ENCODE data around the gene FAM110D. TPM values are rescaled to one million over a fixed set of nuclear protein-coding genes. Genes with fewer than 3 reads are reported as not detected.

The FAM110D gene
- total and polyA plus RNA-seq, 2 of the 8 experiments (the other 6 are each of a cell fraction or from before 2014, with no cell fraction given) = 0.21 to 0.48 TPM

GRCh38 chr1:26210147-26210870 lies 51.4 kb downstream of the FAM110D start (continued):
- TF ChIP-seq RXRA (IDR thresholded peaks at IDR 0.05; ENCODE audit: insufficient read depth, low read depth, low read length) (no peak), SP2 (IDR thresholded peaks at IDR 0.05; ENCODE audit: low read length) (no peak), KDM5A (IDR thresholded peaks at IDR 0.05; ENCODE audit: low read length) (no peak), EP300 (IDR thresholded peaks at IDR 0.05; ENCODE audit: borderline replicate concordance in 1 of 2, low read depth in 2 of 2, low read length in 2 of 2) (no peak), MAX (IDR thresholded peaks at IDR 0.05) (no peak), TBP (IDR thresholded peaks at IDR 0.05; ENCODE audit: low read depth, low read length) (no peak)
